GM23248 (cell line): Measurements from ENCODE around the gene CELSR1. TPM values are rescaled to one million over a fixed set of nuclear protein-coding genes. Genes with fewer than 3 reads are reported as not detected.

ENCODE experiments used
- DNase-seq: peaks from one replicate; pipeline ENCODE4 v3.0.0-alpha.2; 2015
- H2AFZ ChIP-seq: fragments of 200-600 bp; sonication (generic); 2 replicates; pipeline ENCODE4 v1.6.1; 2016; ENCODE audit warnings: antibody characterized with exemption
- H3F3A ChIP-seq: fragments of 200-600 bp; sonication (generic); 2 replicates; pipeline ENCODE4 v1.6.1; 2016; ENCODE audit warnings: mild to moderate bottlenecking, antibody characterized with exemption, mixed run types; ENCODE audit not compliant: insufficient read depth
- H3K27ac ChIP-seq: fragments of 200-600 bp; sonication (generic); 2 replicates; pipeline ENCODE4 v1.5.1; 2016; ENCODE audit warnings: mild to moderate bottlenecking
- H3K27me3 ChIP-seq: fragments of 200-600 bp; sonication (generic); replicated peaks from 2 replicates; pipeline ENCODE4 v1.6.1; 2016; ENCODE audit warnings: mild to moderate bottlenecking; ENCODE audit not compliant: insufficient read depth
- H3K36me3 ChIP-seq: fragments of 200-600 bp; sonication (generic); 2 replicates; pipeline ENCODE4 v1.6.1; 2016; ENCODE audit warnings: low read depth, mild to moderate bottlenecking
- H3K4me1 ChIP-seq: fragments of 200-600 bp; sonication (generic); 2 replicates; pipeline ENCODE4 v1.6.1; 2016; ENCODE audit warnings: mild to moderate bottlenecking; ENCODE audit not compliant: insufficient read depth
- H3K4me2 ChIP-seq: fragments of 200-600 bp; sonication (generic); one replicate; pipeline ENCODE4 v1.6.1; 2016; ENCODE audit warnings: mild to moderate bottlenecking; ENCODE audit not compliant: unreplicated experiment
- H3K4me3 ChIP-seq: fragments of 200-600 bp; sonication (generic); 2 replicates; pipeline ENCODE4 v1.5.1; 2016; ENCODE audit warnings: mild to moderate bottlenecking
- H3K79me2 ChIP-seq: fragments of 200-600 bp; sonication (generic); 2 replicates; pipeline ENCODE4 v1.6.1; 2016; ENCODE audit warnings: mild to moderate bottlenecking; ENCODE audit not compliant: insufficient read depth
- H3K9ac ChIP-seq: fragments of 200-600 bp; sonication (generic); 2 replicates; pipeline ENCODE4 v1.6.1; 2016; ENCODE audit warnings: mild to moderate bottlenecking
- H3K9me2 ChIP-seq: fragments of 200-600 bp; sonication (generic); 2 replicates; pipeline ENCODE4 v1.6.1; 2016; ENCODE audit warnings: mixed run types, mild to moderate bottlenecking, moderate library complexity; ENCODE audit not compliant: insufficient read depth
- H3K9me3 ChIP-seq: fragments of 200-600 bp; sonication (generic); one replicate; pipeline ENCODE4 v1.6.1; 2017; ENCODE audit warnings: low read depth
- H4K20me1 ChIP-seq: fragments of 200-600 bp; sonication (generic); 2 replicates; pipeline ENCODE4 v1.6.0; 2016; ENCODE audit not compliant: insufficient read depth
- EZH2 ChIP-seq: fragments of 200-600 bp; sonication (generic); IDR thresholded peaks from 2 replicates; pipeline ENCODE4 v1.6.1; 2018; ENCODE audit warnings: antibody characterized with exemption, mild to moderate bottlenecking; ENCODE audit not compliant: insufficient read depth, poor library complexity, severe bottlenecking
- EZH2phosphoT487 ChIP-seq: fragments of 200-600 bp; sonication (generic); IDR thresholded peaks from 2 replicates; pipeline ENCODE4 v1.6.1; 2018; ENCODE audit warnings: antibody characterized with exemption, moderate library complexity, mild to moderate bottlenecking, low read depth; ENCODE audit not compliant: insufficient read depth
- WGBS, 2 experiments: methylation state at CpG; one replicate each; pipeline ENCODE4 v1.1.6; 2015 to 2017; ENCODE audit warnings: low lambda C conversion rate in 2 of 2, low coverage in 1 of 2; ENCODE audit errors: missing lambda C conversion rate in 2 of 2; 5-methylcytosine and 5-hydroxymethylcytosine counted together
- in situ Hi-C: fragments of 300-500 bp; cut with MboI; formaldehyde crosslinking; loops from 2 replicates; pipeline ENCODE4 v1.15.0; 2020
- polyA plus RNA-seq: library from polyadenylated mRNA; unstranded; fragments of >200 nt; fragmentation: Nextera tagmentation; extraction: Ambion mirVana; gene quantifications from 2 replicates; pipeline ENCODE4 v1.2.1, GENCODE V29; 2016
- total RNA-seq: library from RNA; depleted of rRNA; stranded (reverse); fragments of >200 nt; shearing (Covaris generic); gene quantifications from 2 replicates; pipeline ENCODE4 v1.2.3, GENCODE V29; 2014

CELSR1 gene
- total and polyA plus RNA-seq, 2 experiments from 2014 or later = 0.23 to 0.54 TPM

DNA sequence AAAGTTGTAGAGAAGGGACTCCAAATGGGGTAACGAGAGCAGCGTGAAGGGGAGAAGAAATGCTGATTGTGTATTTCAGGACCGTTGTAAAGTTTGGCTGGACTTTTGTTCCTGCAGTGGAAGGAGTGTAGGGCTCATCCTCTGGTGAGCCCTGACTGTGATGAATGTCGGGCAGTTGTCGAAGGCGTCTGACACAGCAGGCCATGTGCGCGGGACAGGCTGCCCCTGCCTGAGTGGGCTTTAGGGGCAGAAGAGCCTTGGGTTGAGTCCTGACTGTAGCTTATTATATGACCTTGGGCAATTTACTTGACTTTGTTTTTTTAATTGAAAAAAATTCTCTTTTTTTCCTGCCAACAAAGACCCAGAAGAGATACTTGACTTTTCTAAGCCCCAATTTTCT lies 198.8 kb downstream of the CELSR1 start:
- Histone ChIP-seq H3K4me3 (no peak overlapping the region), H3K9me3 (no peaks in the 10 kb centered on the region), H3K9ac (no peak overlapping the region), H4K20me1 (no peaks in the 10 kb centered on the region), H2AFZ (no peak overlapping the region), H3K4me2 (no peak overlapping the region), H3K79me2 (peaks cover 76% of the 10 kb centered on the region), H3K27me3 (no peaks in the 10 kb centered on the region), H3K27ac (no peak overlapping the region), H3K4me1 (peaks cover 9% of the 10 kb centered on the region; the same call in 1 of the 2 replicates), H3K36me3 (peaks cover 41% of the 10 kb centered on the region), H3F3A (no peaks in the 10 kb centered on the region), H3K9me2 (no peaks in the 10 kb centered on the region)
- no peak for TF ChIP-seq EZH2phosphoT487
- TF ChIP-seq EZH2 = no peak
- no peak for DNase-seq
- 82% methylated on average over 8 of the region's 8 CpGs for whole genome bisulfite sequencing, 2 experiments
- in situ Hi-C loops = no loop called here

GRCh38 chr22:46337870-46338269 lies 199.6 kb downstream of the CELSR1 start:
- H3K9me3 ChIP-seq = no peaks in the 10 kb centered on the region
- 92 to 93% methylated on average over 9 of the region's 9 CpGs for WGBS, 2 experiments
- peaks cover 34% of the 10 kb centered on the region for H3K36me3 ChIP-seq
- no peak overlapping the region for H3K27ac ChIP-seq
- no peak overlapping the region for H3K9ac ChIP-seq
- peak; percentile 12 for DNase-seq
- TF ChIP-seq EZH2 (no peak), EZH2phosphoT487 (no peak)
- H3K4me2 ChIP-seq = no peak overlapping the region
- no peaks in the 10 kb centered on the region for H3K27me3 ChIP-seq
- peaks cover 69% of the 10 kb centered on the region for H3K79me2 ChIP-seq
- H4K20me1 ChIP-seq = no peaks in the 10 kb centered on the region
- no peak overlapping the region for H2AFZ ChIP-seq
- H3K4me1 ChIP-seq = peaks cover 9% of the 10 kb centered on the region; the same call in 1 of the 2 replicates
- H3F3A ChIP-seq = no peaks in the 10 kb centered on the region
- H3K4me3 ChIP-seq = no peak overlapping the region
- no peaks in the 10 kb centered on the region for H3K9me2 ChIP-seq
- in situ Hi-C loops = no loop called here

GRCh38 chr22:46336119-46337078 lies 201.0 kb downstream of the CELSR1 start:
- no peaks in the 10 kb centered on the region for H3K9me2 ChIP-seq
- in situ Hi-C loops = no loop called here
- 11 to 12% methylated on average over 32 to 40 of the region's 42 CpGs for WGBS, 2 experiments
- peak overlapping the region; percentile 91 for H3K4me2 ChIP-seq
- peaks cover 55% of the 10 kb centered on the region for H3K79me2 ChIP-seq
- DNase-seq = peak; percentile 59
- H4K20me1 ChIP-seq = no peaks in the 10 kb centered on the region
- TF ChIP-seq EZH2 (no peak), EZH2phosphoT487 (no peak)
- H3K9me3 ChIP-seq = no peaks in the 10 kb centered on the region
- H3K27me3 ChIP-seq = no peaks in the 10 kb centered on the region
- H3K4me3 ChIP-seq = peak overlapping the region; percentile 81
- peak overlapping the region; percentile 88 for H3K9ac ChIP-seq
- H2AFZ ChIP-seq = peak overlapping the region; percentile 74
- peaks cover 28% of the 10 kb centered on the region for H3K36me3 ChIP-seq
- H3K4me1 ChIP-seq = peaks cover 9% of the 10 kb centered on the region; the same call in 1 of the 2 replicates
- H3K27ac ChIP-seq = peak overlapping the region; percentile 11
- no peaks in the 10 kb centered on the region for H3F3A ChIP-seq

- WGBS, 2 experiments = 0 to 2% methylated on average over 65 to 73 of the region's 93 CpGs
- in situ Hi-C loops = no loop called here
- peak within 1 kb of the TSS; percentile 91 for H3K4me2 ChIP-seq
Observed at GRCh38 chr22:46335201-46336118, 202.0 kb downstream of the CELSR1 start, which contains the start of gene TRMU. Gene TRMU (plus strand): TSS chr22:46335714. CDS start chr22:46335765, 51 bp downstream.

More at GRCh38 chr22:46335201-46336118, 202.0 kb downstream of the CELSR1 start, which contains the start of gene TRMU:
- TF ChIP-seq EZH2 (no peak), EZH2phosphoT487 (no peak)
- Histone ChIP-seq H3K4me3 (peak within 1 kb of the TSS; percentile 81), H3K4me1 (peaks cover 9% of the 10 kb centered on the region; the same call in 1 of the 2 replicates), H3F3A (no peaks in the 10 kb centered on the region), H3K9me3 (no peaks in the 10 kb centered on the region), H4K20me1 (no peaks in the 10 kb centered on the region), H3K79me2 (peaks cover 48% of the 10 kb centered on the region), H3K36me3 (peaks cover 22% of the 10 kb centered on the region), H2AFZ (peak within 1 kb of the TSS; percentile 74), H3K27me3 (no peaks in the 10 kb centered on the region), H3K9ac (peak within 1 kb of the TSS; percentile 88), H3K27ac (peak within 1 kb of the TSS; percentile 73), H3K9me2 (no peaks in the 10 kb centered on the region)
- peak; percentile 96 for DNase-seq
